Ureter (tissue), 1 donor: ENCODE results near the gene SENP6. TPM values are rescaled to one million over a fixed set of nuclear protein-coding genes. Genes with fewer than 3 reads are reported as not detected.

Experiments
- DNase-seq: peaks from one replicate; pipeline ENCODE4 v3.0.0-alpha.2; 2020; ENCODE audit warnings: low spot score
- total RNA-seq: library from RNA; stranded (reverse); gene quantifications from one replicate; pipeline ENCODE4 v1.2.4, GENCODE V29; 2023
- donor health status: DM: yes; HTN: yes; CAD: no.

Gene SENP6
- total RNA-seq, 1 donor from 2014 or later: 173 TPM

GRCh38 chr6:75748743-75749538, 147.3 kb downstream of the SENP6 start, which contains the start of gene MYO6:
TSS of gene MYO6 (plus strand) at chr6:75749239. CDS start at chr6:75817548, 68,309 bp downstream.
- DNase-seq: peak; percentile 82

- no peak for DNase-seq
These were observed 149.8 kb downstream of the SENP6 start for GRCh38 chr6:75751443-75751842.

- DNase-seq: no peak
These were observed 150.7 kb downstream of the SENP6 start for GRCh38 chr6:75752365-75752764.

GRCh38 chr6:75755704-75756103, 154.0 kb downstream of the SENP6 start:
- DNase-seq: no peak

GRCh38 chr6:75757295-75757694, 155.6 kb downstream of the SENP6 start:
- no peak for DNase-seq

- DNase-seq: no peak
These were observed 156.4 kb downstream of the SENP6 start for GRCh38 chr6:75758061-75758460.

GRCh38 chr6:75759207-75759606, 157.5 kb downstream of the SENP6 start:
- no peak for DNase-seq

GRCh38 chr6:75760320-75760719, 158.6 kb downstream of the SENP6 start:
- DNase-seq: no peak

GRCh38 chr6:75761489-75761888, 159.8 kb downstream of the SENP6 start:
- DNase-seq: no peak

GRCh38 chr6:75762063-75762462, 160.4 kb downstream of the SENP6 start:
- no peak for DNase-seq

- DNase-seq: no peak
These were observed 164.7 kb downstream of the SENP6 start for GRCh38 chr6:75766387-75766786.

Other genes with a start within 250 kb of the SENP6 start
- 11.3 TPM for gene FILIP1, start 108.1 kb upstream of the SENP6 start, total RNA-seq
- 81.1 TPM for gene MYO6, start 147.4 kb downstream of the SENP6 start, total RNA-seq